Measurements from ENCODE around the gene SLC12A7.

- TF ChIP-seq, protein P1, sequence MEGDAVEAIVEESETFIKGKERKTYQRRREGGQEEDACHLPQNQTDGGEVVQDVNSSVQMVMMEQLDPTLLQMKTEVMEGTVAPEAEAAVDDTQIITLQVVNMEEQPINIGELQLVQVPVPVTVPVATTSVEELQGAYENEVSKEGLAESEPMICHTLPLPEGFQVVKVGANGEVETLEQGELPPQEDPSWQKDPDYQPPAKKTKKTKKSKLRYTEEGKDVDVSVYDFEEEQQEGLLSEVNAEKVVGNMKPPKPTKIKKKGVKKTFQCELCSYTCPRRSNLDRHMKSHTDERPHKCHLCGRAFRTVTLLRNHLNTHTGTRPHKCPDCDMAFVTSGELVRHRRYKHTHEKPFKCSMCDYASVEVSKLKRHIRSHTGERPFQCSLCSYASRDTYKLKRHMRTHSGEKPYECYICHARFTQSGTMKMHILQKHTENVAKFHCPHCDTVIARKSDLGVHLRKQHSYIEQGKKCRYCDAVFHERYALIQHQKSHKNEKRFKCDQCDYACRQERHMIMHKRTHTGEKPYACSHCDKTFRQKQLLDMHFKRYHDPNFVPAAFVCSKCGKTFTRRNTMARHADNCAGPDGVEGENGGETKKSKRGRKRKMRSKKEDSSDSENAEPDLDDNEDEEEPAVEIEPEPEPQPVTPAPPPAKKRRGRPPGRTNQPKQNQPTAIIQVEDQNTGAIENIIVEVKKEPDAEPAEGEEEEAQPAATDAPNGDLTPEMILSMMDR (optimal IDR thresholded peaks at IDR 0.05 in 1 of 3, IDR thresholded peaks at IDR 0.05 in 1 of 3, conservative IDR thresholded peaks at IDR 0.05 in 1 of 3; ENCODE audit: extremely low read depth in 1 of 3, insufficient read depth in 2 of 3, low read length in 3 of 3) = no peak
- TF ChIP-seq EZH2 (IDR thresholded peaks at IDR 0.05; ENCODE audit: low read length) = no peak
Observed at GRCh38 chr5:1133510-1134201, 21.8 kb upstream of the SLC12A7 start.

Data from keratinocyte (primary cell).